ENCODE results near the gene DNAJB5. TPM values are rescaled to one million over a fixed set of nuclear protein-coding genes. Genes with fewer than 3 reads are reported as not detected.
"Not testable (repeated sequence)": the region's sequence is repeated elsewhere in the genome, so short reads cannot be mapped to it uniquely, and the experiment has no call there.

The DNAJB5 gene
- polyA plus RNA-seq, 1 donor from 2014 or later = 0.75 TPM

GRCh38 chr9:35001285-35001677, 11.7 kb downstream of the DNAJB5 start:
- Mint-ChIP-seq H3K4me1 (no peaks in the 10 kb centered on the region), H3K36me3 (peaks cover 7% of the 10 kb centered on the region), H3K27me3 (no peaks in the 10 kb centered on the region), H3K4me3 (no peak overlapping the region), H3K27ac (no peak overlapping the region), H3K9me3 (no peaks in the 10 kb centered on the region)

GRCh38 chr9:35001803-35002502, 12.4 kb downstream of the DNAJB5 start:
- Mint-ChIP-seq H3K4me1 (no peaks in the 10 kb centered on the region), H3K27me3 (no peaks in the 10 kb centered on the region), H3K9me3 (no peaks in the 10 kb centered on the region), H3K4me3 (no peak overlapping the region), H3K36me3 (peaks cover 8% of the 10 kb centered on the region), H3K27ac (no peak overlapping the region)

GRCh38 chr9:35002623-35003022, 13.1 kb downstream of the DNAJB5 start:
- no peaks in the 10 kb centered on the region for H3K4me1 Mint-ChIP-seq
- no peaks in the 10 kb centered on the region for H3K9me3 Mint-ChIP-seq

GRCh38 chr9:35004299-35004698, 14.8 kb downstream of the DNAJB5 start:
- H3K9me3 Mint-ChIP-seq, H3K4me3 Mint-ChIP-seq, H3K27ac Mint-ChIP-seq, H3K27me3 Mint-ChIP-seq, H3K4me1 Mint-ChIP-seq: not testable (repeated sequence)
- peaks cover 17% of the 10 kb centered on the region for H3K36me3 Mint-ChIP-seq

More at GRCh38 chr9:35002623-35003022, 13.1 kb downstream of the DNAJB5 start:
- Mint-ChIP-seq H3K27ac (no peak overlapping the region), H3K4me3 (no peak overlapping the region), H3K36me3 (peaks cover 11% of the 10 kb centered on the region), H3K27me3 (no peaks in the 10 kb centered on the region)

- peak overlapping the region in 2 of 4 donors; percentile 46 to 49 for H3K4me3 Mint-ChIP-seq
- peaks cover 43% of the 10 kb centered on the region for H3K36me3 Mint-ChIP-seq
- H3K27ac Mint-ChIP-seq = no peak overlapping the region
- peaks cover 0 to 19% (median 16%) of the 10 kb centered on the region in 3 donors for H3K9me3 Mint-ChIP-seq
- no peaks in the 10 kb centered on the region for H3K4me1 Mint-ChIP-seq
- no peaks in the 10 kb centered on the region for H3K27me3 Mint-ChIP-seq
Observed at GRCh38 chr9:35010351-35010958, 20.9 kb downstream of the DNAJB5 start.

GRCh38 chr9:35014517-35014916, 25.0 kb downstream of the DNAJB5 start:
- Mint-ChIP-seq H3K27ac (no peak overlapping the region), H3K4me1 (no peaks in the 10 kb centered on the region), H3K4me3 (no peak overlapping the region), H3K36me3 (peaks cover 38% of the 10 kb centered on the region), H3K27me3 (no peaks in the 10 kb centered on the region), H3K9me3 (peaks cover 5 to 19% (median 16%) of the 10 kb centered on the region in 3 donors)

GRCh38 chr9:35023443-35023842, 33.9 kb downstream of the DNAJB5 start:
- not testable (repeated sequence) for H3K27ac Mint-ChIP-seq, H3K9me3 Mint-ChIP-seq
- H3K4me3 Mint-ChIP-seq = peak overlapping the region in 1 of 4 donors; percentile 25

GRCh38 chr9:35026671-35027070, 37.1 kb downstream of the DNAJB5 start:
- no peaks in the 10 kb centered on the region for H3K27me3 Mint-ChIP-seq

More at GRCh38 chr9:35023443-35023842, 33.9 kb downstream of the DNAJB5 start:
- not testable (repeated sequence) for H3K36me3 Mint-ChIP-seq, H3K27me3 Mint-ChIP-seq
- H3K4me1 Mint-ChIP-seq = peaks cover 6 to 16% (median 8%) of the 10 kb centered on the region in 3 donors

GRCh38 chr9:35027374-35027773, 37.8 kb downstream of the DNAJB5 start:
- Mint-ChIP-seq H3K9me3 (no peaks in the 10 kb centered on the region), H3K4me3 (no peak overlapping the region), H3K27ac (no peak overlapping the region), H3K4me1 (peaks cover 6 to 16% (median 8%) of the 10 kb centered on the region in 3 donors), H3K27me3 (no peaks in the 10 kb centered on the region), H3K36me3 (peaks cover 12% of the 10 kb centered on the region)

More at GRCh38 chr9:35026671-35027070, 37.1 kb downstream of the DNAJB5 start:
- H3K4me1 Mint-ChIP-seq = peaks cover 6 to 16% (median 8%) of the 10 kb centered on the region in 3 donors
- peaks cover 10% of the 10 kb centered on the region for H3K36me3 Mint-ChIP-seq
- H3K9me3 Mint-ChIP-seq = no peaks in the 10 kb centered on the region
- H3K27ac Mint-ChIP-seq = no peak overlapping the region
- no peak overlapping the region for H3K4me3 Mint-ChIP-seq

GRCh38 chr9:35027860-35028259, 38.3 kb downstream of the DNAJB5 start:
- Mint-ChIP-seq H3K9me3 (no peaks in the 10 kb centered on the region), H3K27me3 (no peaks in the 10 kb centered on the region), H3K4me3 (no peak overlapping the region), H3K4me1 (peaks cover 6 to 16% (median 8%) of the 10 kb centered on the region in 3 donors), H3K27ac (no peak overlapping the region), H3K36me3 (peaks cover 12% of the 10 kb centered on the region)

GRCh38 chr9:35028341-35028740, 38.8 kb downstream of the DNAJB5 start:
- H3K27ac Mint-ChIP-seq = no peak overlapping the region
- H3K4me1 Mint-ChIP-seq = peaks cover 5 to 14% (median 7%) of the 10 kb centered on the region in 3 donors
- no peaks in the 10 kb centered on the region for H3K9me3 Mint-ChIP-seq
- H3K36me3 Mint-ChIP-seq = peaks cover 12% of the 10 kb centered on the region
- H3K27me3 Mint-ChIP-seq = no peaks in the 10 kb centered on the region
- H3K4me3 Mint-ChIP-seq = no peak overlapping the region

- no peak overlapping the region for H3K4me3 Mint-ChIP-seq
- H3K27me3 Mint-ChIP-seq = no peaks in the 10 kb centered on the region
- H3K4me1 Mint-ChIP-seq = peaks cover 0 to 10% (median 2%) of the 10 kb centered on the region in 3 donors
- peaks cover 8% of the 10 kb centered on the region for H3K36me3 Mint-ChIP-seq
- H3K27ac Mint-ChIP-seq = no peak overlapping the region
- H3K9me3 Mint-ChIP-seq = no peaks in the 10 kb centered on the region
Observed at GRCh38 chr9:35029241-35029640, 39.7 kb downstream of the DNAJB5 start.

- Mint-ChIP-seq H3K27me3 (no peaks in the 10 kb centered on the region), H3K4me1 (peaks cover 0 to 10% (median 2%) of the 10 kb centered on the region in 3 donors), H3K27ac (no peak overlapping the region), H3K9me3 (no peaks in the 10 kb centered on the region), H3K36me3 (peaks cover 8% of the 10 kb centered on the region), H3K4me3 (no peak overlapping the region)
Observed at GRCh38 chr9:35029852-35030251, 40.3 kb downstream of the DNAJB5 start.

- Mint-ChIP-seq H3K27me3 (no peaks in the 10 kb centered on the region), H3K4me1 (peaks cover 0 to 4% (median 1%) of the 10 kb centered on the region in 3 donors), H3K9me3 (no peaks in the 10 kb centered on the region), H3K36me3 (peaks cover 8% of the 10 kb centered on the region), H3K4me3 (no peak overlapping the region), H3K27ac (no peak overlapping the region)
Observed at GRCh38 chr9:35033101-35033500, 43.6 kb downstream of the DNAJB5 start.

GRCh38 chr9:35035851-35036701, 46.5 kb downstream of the DNAJB5 start:
- H3K9me3 Mint-ChIP-seq = no peaks in the 10 kb centered on the region
- H3K4me1 Mint-ChIP-seq = peaks cover 0 to 8% (median 1%) of the 10 kb centered on the region in 3 donors
- no peak overlapping the region for H3K27ac Mint-ChIP-seq
- peak overlapping the region in 3 of 4 donors; percentile 51 to 84 (median 52) for H3K4me3 Mint-ChIP-seq
- H3K36me3 Mint-ChIP-seq = peaks cover 6% of the 10 kb centered on the region
- H3K27me3 Mint-ChIP-seq = no peaks in the 10 kb centered on the region
